Measurements from ENCODE around the gene EEFSEC. TPM values are rescaled to one million over a fixed set of nuclear protein-coding genes. Genes with fewer than 3 reads are reported as not detected.

Gene EEFSEC
- total RNA-seq, 1 experiment from 2014 or later: 9.5 TPM

GRCh38 chr3:128311441-128311844, 158.2 kb downstream of the EEFSEC start:
- Histone ChIP-seq H4K91ac (ENCODE audit: insufficient read length, low read depth, low read length) (no peak overlapping the region), H2BK20ac (ENCODE audit: low read depth, low read length, poor library complexity, severe bottlenecking) (no peak overlapping the region), H3T11ph (ENCODE audit: low read length) (no peak overlapping the region), H3K23ac (ENCODE audit: insufficient read length, low read depth, low read length) (no peak overlapping the region), H2BK15ac (ENCODE audit: low read depth, low read length) (no peak overlapping the region), H3K9ac (ENCODE audit: extremely low read depth, insufficient read length, low read length) (no peak overlapping the region), H2AFZ (ENCODE audit: low read length) (no peak overlapping the region), H2BK5ac (ENCODE audit: insufficient read length, low read length) (no peak overlapping the region), H2BK12ac (ENCODE audit: insufficient read length, low read depth, low read length) (no peak overlapping the region), H3K56ac (ENCODE audit: insufficient read length, low read depth, low read length) (no peak overlapping the region), H3K4me2 (ENCODE audit: insufficient read depth, insufficient read length, low read length) (no peak overlapping the region), H3K9me3 (ENCODE audit: control insufficient read depth, low read depth, low read length) (no peaks in the 10 kb centered on the region), H2AK5ac (ENCODE audit: insufficient read length, low read length) (no peak overlapping the region), H3K18ac (ENCODE audit: insufficient read length, low read depth, low read length) (no peak overlapping the region), H4K8ac (replicated peaks; ENCODE audit: insufficient read length, low read depth, low read length) (no peak overlapping the region), H3K79me1 (ENCODE audit: insufficient read depth, low read depth, low read length, poor library complexity, severe bottlenecking) (no peaks in the 10 kb centered on the region), H3K27me3 (ENCODE audit: insufficient read depth, low read length) (no peaks in the 10 kb centered on the region), H3K14ac (ENCODE audit: insufficient read depth, low read length) (no peak overlapping the region), H3K4me1 (ENCODE audit: insufficient read depth, low read length) (no peaks in the 10 kb centered on the region), H4K20me1 (ENCODE audit: control insufficient read depth, insufficient read depth, insufficient read length) (peaks cover 2% of the 10 kb centered on the region), H3K79me2 (ENCODE audit: insufficient read depth, low read length) (no peaks in the 10 kb centered on the region), H3K4ac (ENCODE audit: low read depth, low read length) (no peak overlapping the region), H3K27ac (ENCODE audit: insufficient read length, low read depth, low read length) (no peak overlapping the region), H3K23me2 (ENCODE audit: insufficient read length, low read depth, low read length, poor library complexity, severe bottlenecking) (no peaks in the 10 kb centered on the region), H4K5ac (ENCODE audit: insufficient read length, low read depth, low read length) (no peak overlapping the region), H2BK120ac (ENCODE audit: low read depth, low read length, poor library complexity, severe bottlenecking) (no peak overlapping the region)
- H3K27ac Mint-ChIP-seq: peak overlapping the region in 1 of 3 experiments; percentile 7; a peak in 3 of 7 replicates
- DNase-seq: peak; percentile 10
- no peaks in the 10 kb centered on the region; the same call in none of the 2 replicates for H3K27me3 Mint-ChIP-seq (ENCODE audit: low read depth)
- no peaks in the 10 kb centered on the region; a peak in 1 of 7 replicates for H3K36me3 Mint-ChIP-seq (ENCODE audit: insufficient read depth in 1 of 3, low read depth in 3 of 3)
- no peaks in the 10 kb centered on the region for H3K9me3 Mint-ChIP-seq
- no peaks in the 10 kb centered on the region for H3K4me1 Mint-ChIP-seq
- no CpG with 5 or more reads among the region's 5 CpGs for WGBS (ENCODE audit: extremely low coverage, insufficient read length, low lambda C conversion rate)
- TF ChIP-seq CTCF (conservative IDR thresholded peaks at IDR 0.05): no peak
- no peak overlapping the region for H3K4me3 Mint-ChIP-seq
